Stimulated activated naive CD8-positive, alpha-beta T cell treated with anti-CD3 and anti-CD28 coated beads, Interleukin-15, amount 100 ng/mL, for 72 hours (primary cell): ENCODE data around the gene MRGPRX2.

Experiments used
- ATAC-seq: fragments of 150-1000 bp; cut with Tn5 transposase; 2 replicates; pipeline ENCODE4 v1.10.0; 2021; ENCODE audit warnings: mild to moderate bottlenecking, moderate library complexity
- DNase-seq, 2 donors: peaks; one replicate each; pipeline ENCODE4 v3.0.0; 2021 to 2022
- H3K27ac Mint-ChIP-seq, 2 donors: one replicate each; pipeline ENCODE4 v1.8.0; 2022; ENCODE audit warnings: mild to moderate bottlenecking in 2 of 2, mixed read lengths in 2 of 2, moderate library complexity in 2 of 2
- H3K27me3 Mint-ChIP-seq: one replicate; pipeline ENCODE4 v1.8.0; 2022; ENCODE audit warnings: mixed read lengths
- H3K4me1 Mint-ChIP-seq: one replicate; pipeline ENCODE4 v1.8.0; 2022; ENCODE audit warnings: mild to moderate bottlenecking, mixed read lengths
- H3K4me3 Mint-ChIP-seq, 2 donors: one replicate each; pipeline ENCODE4 v1.8.0; 2022; ENCODE audit warnings: mild to moderate bottlenecking in 2 of 2, mixed read lengths in 2 of 2, moderate library complexity in 1 of 2
- H3K9me3 Mint-ChIP-seq, 2 donors: one replicate each; pipeline ENCODE4 v1.8.0; 2022; ENCODE audit warnings: mixed read lengths in 2 of 2

Gene MRGPRX2

GRCh38 chr11:19060629-19061028 lies at the start of gene MRGPRX2:
Gene MRGPRX2 (minus strand): TSS chr11:19060717. CDS start chr11:19056402, 4,315 bp downstream.
- Mint-ChIP-seq H3K27ac (peak within 1 kb of the TSS in 1 of 2 donors; percentile 49), H3K27me3 (peaks cover 25% of the 10 kb centered on the region), H3K9me3 (no peaks in the 10 kb centered on the region), H3K4me3 (no peak within 1 kb of the TSS), H3K4me1 (peaks cover 17% of the 10 kb centered on the region)
- DNase-seq (no peak), ATAC-seq (peak; percentile 75)

- Mint-ChIP-seq H3K27me3 (peaks cover 25% of the 10 kb centered on the region), H3K4me3 (no peak overlapping the region), H3K27ac (no peak overlapping the region), H3K4me1 (peaks cover 9% of the 10 kb centered on the region), H3K9me3 (no peaks in the 10 kb centered on the region)
- no peak for DNase-seq
- no peak for ATAC-seq
Observed at GRCh38 chr11:19110295-19110694, 49.8 kb upstream of the MRGPRX2 start.

- DNase-seq: no peak
- ATAC-seq: no peak
- peaks cover 45% of the 10 kb centered on the region for H3K27me3 Mint-ChIP-seq
- peaks cover 9% of the 10 kb centered on the region for H3K4me1 Mint-ChIP-seq
- H3K9me3 Mint-ChIP-seq: no peaks in the 10 kb centered on the region
- no peak overlapping the region for H3K4me3 Mint-ChIP-seq
- H3K27ac Mint-ChIP-seq: no peak overlapping the region
Observed at GRCh38 chr11:19107125-19107524, 46.6 kb upstream of the MRGPRX2 start.

- Mint-ChIP-seq H3K4me3 (no peak overlapping the region), H3K27ac (no peak overlapping the region), H3K9me3 (peaks cover 0 to 4% of the 10 kb centered on the region in 2 donors), H3K27me3 (peaks cover 49% of the 10 kb centered on the region), H3K4me1 (peaks cover 8% of the 10 kb centered on the region)
- ATAC-seq (no peak), DNase-seq (no peak)
Observed at GRCh38 chr11:19105011-19105410, 44.5 kb upstream of the MRGPRX2 start.

GRCh38 chr11:19102521-19102900 lies 42.0 kb upstream of the MRGPRX2 start:
- H3K27me3 Mint-ChIP-seq: peaks cover 50% of the 10 kb centered on the region
- no peak overlapping the region for H3K27ac Mint-ChIP-seq
- H3K4me3 Mint-ChIP-seq: no peak overlapping the region
- no peaks in the 10 kb centered on the region for H3K4me1 Mint-ChIP-seq
- no peak for DNase-seq
- peaks cover 0 to 4% of the 10 kb centered on the region in 2 donors for H3K9me3 Mint-ChIP-seq
- ATAC-seq: no peak

- H3K4me3 Mint-ChIP-seq: no peak overlapping the region
- peaks cover 50% of the 10 kb centered on the region for H3K27me3 Mint-ChIP-seq
- DNase-seq (no peak), ATAC-seq (no peak)
- H3K9me3 Mint-ChIP-seq: peaks cover 0 to 4% of the 10 kb centered on the region in 2 donors
- no peak overlapping the region for H3K27ac Mint-ChIP-seq
- no peaks in the 10 kb centered on the region for H3K4me1 Mint-ChIP-seq
Observed at GRCh38 chr11:19101796-19102520, 41.4 kb upstream of the MRGPRX2 start.

- no peak for DNase-seq
- H3K9me3 Mint-ChIP-seq: peaks cover 0 to 4% of the 10 kb centered on the region in 2 donors
- H3K27me3 Mint-ChIP-seq: peaks cover 59% of the 10 kb centered on the region
- H3K27ac Mint-ChIP-seq: no peak overlapping the region
- no peak overlapping the region for H3K4me3 Mint-ChIP-seq
- ATAC-seq: no peak
- no peaks in the 10 kb centered on the region for H3K4me1 Mint-ChIP-seq
Observed at GRCh38 chr11:19100885-19101284, 40.4 kb upstream of the MRGPRX2 start.

GRCh38 chr11:19099093-19099492 lies 38.6 kb upstream of the MRGPRX2 start:
- ATAC-seq (no peak), DNase-seq (no peak)
- no peak overlapping the region for H3K4me3 Mint-ChIP-seq
- H3K9me3 Mint-ChIP-seq: peaks cover 0 to 4% of the 10 kb centered on the region in 2 donors
- peaks cover 62% of the 10 kb centered on the region for H3K27me3 Mint-ChIP-seq
- H3K27ac Mint-ChIP-seq: no peak overlapping the region
- no peaks in the 10 kb centered on the region for H3K4me1 Mint-ChIP-seq

- ATAC-seq (no peak), DNase-seq (no peak)
- Mint-ChIP-seq H3K4me1 (no peaks in the 10 kb centered on the region), H3K4me3 (no peak overlapping the region), H3K9me3 (no peaks in the 10 kb centered on the region), H3K27ac (no peak overlapping the region), H3K27me3 (peaks cover 57% of the 10 kb centered on the region)
Observed at GRCh38 chr11:19094859-19095258, 34.3 kb upstream of the MRGPRX2 start.

GRCh38 chr11:19093976-19094375 lies 33.5 kb upstream of the MRGPRX2 start:
- no peak for ATAC-seq
- H3K4me1 Mint-ChIP-seq: no peaks in the 10 kb centered on the region
- no peak for DNase-seq
- H3K4me3 Mint-ChIP-seq: no peak overlapping the region
- H3K27me3 Mint-ChIP-seq: peaks cover 49% of the 10 kb centered on the region
- H3K9me3 Mint-ChIP-seq: no peaks in the 10 kb centered on the region
- no peak overlapping the region for H3K27ac Mint-ChIP-seq

- ATAC-seq: no peak
- Mint-ChIP-seq H3K4me3 (no peak overlapping the region), H3K27me3 (peaks cover 44% of the 10 kb centered on the region), H3K4me1 (no peaks in the 10 kb centered on the region), H3K27ac (no peak overlapping the region), H3K9me3 (no peaks in the 10 kb centered on the region)
- no peak for DNase-seq
Observed at GRCh38 chr11:19092850-19093249, 32.3 kb upstream of the MRGPRX2 start.

GRCh38 chr11:19092342-19092741 lies 31.8 kb upstream of the MRGPRX2 start:
- no peak for ATAC-seq
- H3K4me1 Mint-ChIP-seq: no peaks in the 10 kb centered on the region
- H3K27ac Mint-ChIP-seq: no peak overlapping the region
- no peaks in the 10 kb centered on the region for H3K9me3 Mint-ChIP-seq
- no peak overlapping the region for H3K4me3 Mint-ChIP-seq
- no peak for DNase-seq
- H3K27me3 Mint-ChIP-seq: peaks cover 39% of the 10 kb centered on the region

GRCh38 chr11:19091366-19091765 lies 30.8 kb upstream of the MRGPRX2 start:
- Mint-ChIP-seq H3K9me3 (peaks cover 0 to 7% of the 10 kb centered on the region in 2 donors), H3K27me3 (peaks cover 39% of the 10 kb centered on the region), H3K4me1 (no peaks in the 10 kb centered on the region), H3K27ac (peak overlapping the region in 1 of 2 donors; percentile 31), H3K4me3 (no peak overlapping the region)
- DNase-seq (no peak), ATAC-seq (no peak)

GRCh38 chr11:19089421-19089820 lies 28.9 kb upstream of the MRGPRX2 start:
- DNase-seq: no peak
- no peak overlapping the region for H3K4me3 Mint-ChIP-seq
- ATAC-seq: no peak
- H3K4me1 Mint-ChIP-seq: no peaks in the 10 kb centered on the region
- no peak overlapping the region for H3K27ac Mint-ChIP-seq
- peaks cover 31% of the 10 kb centered on the region for H3K27me3 Mint-ChIP-seq
- H3K9me3 Mint-ChIP-seq: peaks cover 0 to 7% of the 10 kb centered on the region in 2 donors

GRCh38 chr11:19088791-19089190 lies 28.3 kb upstream of the MRGPRX2 start:
- peaks cover 31% of the 10 kb centered on the region for H3K27me3 Mint-ChIP-seq
- ATAC-seq: no peak
- no peak overlapping the region for H3K27ac Mint-ChIP-seq
- H3K4me1 Mint-ChIP-seq: no peaks in the 10 kb centered on the region
- DNase-seq: no peak
- no peak overlapping the region for H3K4me3 Mint-ChIP-seq
- H3K9me3 Mint-ChIP-seq: peaks cover 0 to 7% of the 10 kb centered on the region in 2 donors

GRCh38 chr11:19087658-19088057 lies 27.1 kb upstream of the MRGPRX2 start:
- Mint-ChIP-seq H3K4me1 (no peaks in the 10 kb centered on the region), H3K9me3 (peaks cover 0 to 7% of the 10 kb centered on the region in 2 donors), H3K27ac (no peak overlapping the region), H3K27me3 (peaks cover 26% of the 10 kb centered on the region), H3K4me3 (no peak overlapping the region)
- no peak for ATAC-seq
- DNase-seq: no peak
